Neutrophil (primary cell): ENCODE measurements around the gene MBNL1.

Experiments
- H3K27ac ChIP-seq: fragments of 200-600 bp; sonication (generic); 2 replicates; pipeline ENCODE4 v1.5.1; 2016; ENCODE audit warnings: mild to moderate bottlenecking, moderate library complexity
- H3K27me3 ChIP-seq: fragments of 200-600 bp; sonication (generic); 2 replicates; pipeline ENCODE4 v1.6.0; 2016; ENCODE audit warnings: mild to moderate bottlenecking
- H3K36me3 ChIP-seq: fragments of 200-600 bp; sonication (generic); 2 replicates; pipeline ENCODE4 v1.5.1; 2017
- H3K4me1 ChIP-seq, 2 experiments: fragments of 200-600 bp in 1 of 2; sonication (generic) in 1 of 2; 1 replicate in 1 of 2; 2 replicates in 1 of 2; pipeline versions ENCODE4 v1.5.1 to v1.6.1; 2013 to 2016; ENCODE audit warnings: low read depth in 1 of 2, low read length in 1 of 2, mild to moderate bottlenecking in 1 of 2, moderate library complexity in 1 of 2; ENCODE audit not compliant: control insufficient read depth in 1 of 2, insufficient read depth in 1 of 2
- H3K4me3 ChIP-seq, 2 experiments: fragments of 200-600 bp in 1 of 2; sonication (generic) in 1 of 2; 1 replicate in 1 of 2; 2 replicates in 1 of 2; pipeline ENCODE4 v1.5.1; 2013 to 2016; ENCODE audit warnings: low read depth in 1 of 2, low read length in 1 of 2, mild to moderate bottlenecking in 1 of 2, moderate library complexity in 1 of 2
- H3K9me3 ChIP-seq: fragments of 200-600 bp; sonication (generic); 2 replicates; pipeline ENCODE4 v1.5.1; 2016
- TF ChIP-seq, protein P1 (sequence below): fragments of 200-600 bp; sonication (generic); IDR thresholded peaks from 2 replicates; pipeline ENCODE4 v1.5.1; 2016; ENCODE audit warnings: antibody characterized with exemption

MBNL1 gene

DNA sequence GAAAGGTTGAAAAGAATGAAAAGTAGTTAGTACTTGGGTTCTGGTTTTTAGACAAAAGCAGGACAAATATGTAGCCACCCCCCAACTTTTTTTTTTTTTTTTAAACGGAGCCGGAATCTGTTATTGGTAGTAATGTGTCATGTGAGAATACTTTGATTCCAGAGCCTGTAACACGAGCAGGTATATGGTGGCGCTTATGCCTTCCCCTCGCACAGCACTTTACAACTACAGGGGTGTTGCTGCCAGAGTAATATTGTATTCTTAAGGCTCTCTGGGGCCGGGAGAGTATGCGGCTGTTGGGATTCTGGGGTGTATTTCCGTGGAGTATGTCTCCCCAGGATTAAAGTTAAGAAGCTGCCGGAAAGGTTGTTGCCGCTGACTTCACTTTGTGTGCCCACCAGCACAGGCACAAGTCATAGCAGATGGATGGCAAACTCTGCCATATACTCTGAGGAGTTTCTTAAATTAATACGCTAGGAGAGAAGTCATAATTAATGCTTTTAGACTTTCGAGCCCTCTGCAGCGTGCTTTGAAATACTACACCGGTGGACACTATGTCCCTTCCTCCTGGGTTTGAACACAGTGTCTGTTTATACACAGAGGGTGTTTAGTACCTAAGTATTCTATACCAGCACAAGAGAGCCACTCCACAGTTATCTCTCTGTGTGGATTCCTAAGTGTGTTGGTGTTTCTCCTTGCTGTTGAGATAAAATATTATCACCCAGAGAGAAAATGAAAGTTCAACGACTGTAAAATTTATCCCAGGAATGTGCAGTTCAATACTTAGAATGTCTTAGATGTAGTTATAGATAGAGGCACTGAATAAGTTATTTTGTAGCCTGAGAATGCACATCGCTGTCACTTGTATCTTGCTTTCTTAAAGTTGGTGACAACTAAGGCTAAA, 1.4 kb downstream of the MBNL1 start:
- H3K27me3 ChIP-seq, result no peaks in the 10 kb centered on the region
- peak overlapping the region; percentile 97 for H3K27ac ChIP-seq
- H3K36me3 ChIP-seq, result no peaks in the 10 kb centered on the region
- peaks cover 66 to 77% of the 10 kb centered on the region in 2 experiments for H3K4me1 ChIP-seq
- TF ChIP-seq, protein P1, sequence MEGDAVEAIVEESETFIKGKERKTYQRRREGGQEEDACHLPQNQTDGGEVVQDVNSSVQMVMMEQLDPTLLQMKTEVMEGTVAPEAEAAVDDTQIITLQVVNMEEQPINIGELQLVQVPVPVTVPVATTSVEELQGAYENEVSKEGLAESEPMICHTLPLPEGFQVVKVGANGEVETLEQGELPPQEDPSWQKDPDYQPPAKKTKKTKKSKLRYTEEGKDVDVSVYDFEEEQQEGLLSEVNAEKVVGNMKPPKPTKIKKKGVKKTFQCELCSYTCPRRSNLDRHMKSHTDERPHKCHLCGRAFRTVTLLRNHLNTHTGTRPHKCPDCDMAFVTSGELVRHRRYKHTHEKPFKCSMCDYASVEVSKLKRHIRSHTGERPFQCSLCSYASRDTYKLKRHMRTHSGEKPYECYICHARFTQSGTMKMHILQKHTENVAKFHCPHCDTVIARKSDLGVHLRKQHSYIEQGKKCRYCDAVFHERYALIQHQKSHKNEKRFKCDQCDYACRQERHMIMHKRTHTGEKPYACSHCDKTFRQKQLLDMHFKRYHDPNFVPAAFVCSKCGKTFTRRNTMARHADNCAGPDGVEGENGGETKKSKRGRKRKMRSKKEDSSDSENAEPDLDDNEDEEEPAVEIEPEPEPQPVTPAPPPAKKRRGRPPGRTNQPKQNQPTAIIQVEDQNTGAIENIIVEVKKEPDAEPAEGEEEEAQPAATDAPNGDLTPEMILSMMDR, result no peak
- no peaks in the 10 kb centered on the region for H3K9me3 ChIP-seq
- H3K4me3 ChIP-seq, result peak overlapping the region; percentile 86 to 88

DNA sequence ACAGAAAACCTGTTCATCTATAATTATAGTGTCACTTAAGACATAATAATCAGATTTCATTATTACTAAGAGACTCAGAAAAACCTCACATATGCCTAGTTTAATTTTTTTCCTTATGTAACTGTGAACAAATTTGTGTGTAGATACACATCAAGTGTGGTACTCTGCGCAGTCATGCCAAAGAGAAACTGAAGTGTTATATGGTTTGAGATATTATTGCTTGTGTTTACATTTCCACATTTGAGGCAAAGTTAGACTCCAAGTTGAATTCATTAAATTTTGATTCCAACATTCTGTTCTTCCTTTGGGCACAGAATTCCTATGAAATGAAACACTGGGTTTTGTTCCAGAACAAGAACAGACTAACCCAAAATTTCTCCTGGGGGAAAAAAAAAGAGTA, 2.2 kb downstream of the MBNL1 start:
- no peaks in the 10 kb centered on the region for H3K36me3 ChIP-seq
- H3K4me3 ChIP-seq, result peak overlapping the region; percentile 86 to 88
- peak overlapping the region; percentile 97 for H3K27ac ChIP-seq
- H3K27me3 ChIP-seq, result no peaks in the 10 kb centered on the region
- TF ChIP-seq, protein P1, result no peak
- H3K4me1 ChIP-seq, result peaks cover 64 to 78% of the 10 kb centered on the region in 2 experiments
- H3K9me3 ChIP-seq, result no peaks in the 10 kb centered on the region

DNA sequence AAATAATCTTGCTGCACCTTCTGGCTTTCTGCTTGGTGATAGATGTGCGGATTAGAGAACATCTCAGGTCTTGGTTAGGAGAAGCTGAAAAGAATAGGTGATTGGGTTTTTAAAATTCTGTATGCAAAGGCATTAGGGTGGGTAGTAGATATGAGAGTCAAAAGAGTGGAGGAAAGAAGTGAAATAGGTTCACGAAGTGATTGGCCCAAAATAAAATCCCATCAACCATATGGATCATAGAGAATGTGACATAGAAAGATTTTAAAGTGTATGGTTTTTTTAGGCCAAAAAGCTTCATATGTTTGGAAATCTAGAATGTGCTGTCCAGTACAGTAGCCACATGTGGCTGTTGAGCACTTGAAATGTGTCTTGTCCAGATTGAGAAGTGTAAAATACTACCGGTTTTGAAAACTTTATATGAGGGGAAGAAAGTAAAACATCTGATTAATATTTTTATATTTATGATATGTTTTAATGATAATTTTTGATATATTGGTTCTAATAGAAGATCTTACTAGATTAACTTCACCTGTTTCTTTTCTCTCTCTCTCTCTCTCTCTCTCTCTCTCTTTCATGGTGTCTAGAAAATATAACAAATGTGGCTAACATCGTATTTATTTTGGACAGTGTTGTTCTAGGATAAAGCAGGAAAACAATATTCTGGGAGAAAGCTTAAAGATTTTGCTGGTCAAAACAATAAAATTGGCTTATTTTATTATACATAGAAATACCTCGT, 2.9 kb downstream of the MBNL1 start:
- H3K4me3 ChIP-seq, result peak overlapping the region; percentile 86 to 88
- TF ChIP-seq, protein P1, result no peak
- H3K4me1 ChIP-seq, result peaks cover 59 to 78% of the 10 kb centered on the region in 2 experiments

DNA sequence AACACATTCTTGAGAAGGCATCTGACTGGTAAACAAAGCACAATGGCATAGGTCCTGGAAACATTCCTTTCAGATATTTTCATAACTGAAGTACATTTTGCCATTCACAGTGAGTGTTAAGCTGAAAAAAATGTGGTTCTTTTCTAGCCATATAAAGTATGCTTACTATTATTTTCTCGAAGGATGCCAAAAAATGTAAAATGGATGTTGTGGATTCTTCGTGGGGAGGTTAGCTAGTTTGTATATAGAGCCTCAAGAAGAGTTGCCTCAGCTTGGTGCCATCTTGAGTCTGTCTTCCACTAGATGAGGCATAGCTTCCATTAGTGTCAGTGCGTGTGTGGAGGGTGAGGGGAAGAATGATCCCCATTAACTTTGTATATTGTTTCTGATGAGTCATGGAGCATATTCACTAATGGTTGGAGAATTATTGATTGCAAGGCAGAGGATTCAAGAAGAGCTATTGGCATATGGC, 4.1 kb downstream of the MBNL1 start:
- Histone ChIP-seq H3K36me3 (no peaks in the 10 kb centered on the region), H3K27ac (peak overlapping the region; percentile 97), H3K27me3 (no peaks in the 10 kb centered on the region), H3K4me1 (peaks cover 50 to 78% of the 10 kb centered on the region in 2 experiments), H3K4me3 (no peak overlapping the region), H3K9me3 (no peaks in the 10 kb centered on the region)
- TF ChIP-seq, protein P1, result no peak

More for the DNA sequence above, 2.9 kb downstream of the MBNL1 start:
- Histone ChIP-seq H3K27me3 (no peaks in the 10 kb centered on the region), H3K9me3 (no peaks in the 10 kb centered on the region), H3K27ac (peak overlapping the region; percentile 97), H3K36me3 (no peaks in the 10 kb centered on the region)

DNA sequence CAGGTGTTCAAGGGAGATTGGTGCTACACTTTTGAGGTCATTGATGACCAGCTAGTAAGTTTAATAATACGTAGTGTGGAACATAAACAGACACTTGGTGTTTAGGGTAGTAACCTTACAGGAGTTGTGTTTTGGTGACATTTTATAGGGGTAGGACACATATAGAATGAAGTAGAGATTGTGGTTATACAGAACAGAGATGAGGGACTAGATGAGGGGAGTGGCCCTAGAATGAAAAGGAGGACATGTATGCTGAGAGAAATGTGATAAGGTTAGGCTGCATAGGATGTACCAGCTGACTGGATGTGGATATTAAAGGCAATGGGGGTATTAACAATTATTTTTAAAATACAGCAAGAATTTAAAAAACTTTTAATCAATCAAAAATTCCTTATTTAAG, 8.0 kb downstream of the MBNL1 start:
- H3K9me3 ChIP-seq, result no peaks in the 10 kb centered on the region
- H3K4me3 ChIP-seq, result no peak overlapping the region
- H3K27me3 ChIP-seq, result no peaks in the 10 kb centered on the region
- H3K4me1 ChIP-seq, result peaks cover 65 to 96% of the 10 kb centered on the region in 2 experiments
- no peak overlapping the region for H3K27ac ChIP-seq
- TF ChIP-seq, protein P1, result no peak
- no peaks in the 10 kb centered on the region for H3K36me3 ChIP-seq
